ENCODE results near the gene TFCP2. TPM values are rescaled to one million over a fixed set of nuclear protein-coding genes. Genes with fewer than 3 reads are reported as not detected.

The TFCP2 gene
- polyA plus RNA-seq, 1 donor (not counting 4 experiments of a cell fraction or from before 2014, with no cell fraction given) = 27.2 TPM

GRCh38 chr12:51150777-51151176 is 22.2 kb downstream of the TFCP2 start:
- Histone ChIP-seq H2AFZ (ENCODE audit: control insufficient read depth, low read length) (no peak overlapping the region), H3K79me2 (ENCODE audit: control insufficient read depth, insufficient read depth, low read length) (peaks cover 39% of the 10 kb centered on the region), H4K20me1 (ENCODE audit: control insufficient read depth, extremely low read depth, insufficient read depth, low read length) (no peaks in the 10 kb centered on the region), H3K9me3 (ENCODE audit: control insufficient read depth, low read depth, low read length) (no peaks in the 10 kb centered on the region), H3K4me2 (ENCODE audit: control insufficient read depth, extremely low read depth, insufficient read depth, low read depth, low read length) (no peak overlapping the region), H3K27me3 (ENCODE audit: control insufficient read depth, extremely low read depth, insufficient read depth, low read length) (no peaks in the 10 kb centered on the region), H3K9ac (ENCODE audit: control insufficient read depth, extremely low read depth, insufficient read depth, low read length) (no peak overlapping the region), H3K4me1 (ENCODE audit: control insufficient read depth, extremely low read depth, insufficient read depth, low read length) (no peaks in the 10 kb centered on the region), H3K27ac (ENCODE audit: control insufficient read depth, insufficient read depth, low read length) (no peak overlapping the region), H3K4me3 (ENCODE audit: control insufficient read depth in 2 of 3, extremely low read depth in 1 of 3, insufficient read depth in 2 of 3, low read depth in 1 of 3, low read length in 3 of 3) (no peak overlapping the region), H3K9me1 (ENCODE audit: control insufficient read depth, extremely low read depth, insufficient read depth, low read length) (no peaks in the 10 kb centered on the region), H3K36me3 (ENCODE audit: control insufficient read depth in 2 of 2, extremely low read depth in 1 of 2, insufficient read depth in 2 of 2, low read length in 2 of 2) (no peaks in the 10 kb centered on the region)
- dilution Hi-C loops (cut with MboI; ENCODE audit: extremely low pct_ligation_motif_present, low sequenced_read_pairs) = no loop called here
- FAIRE-seq (no peak), DNase-seq (ENCODE audit: low read depth, low spot score) (no peak)
- TF ChIP-seq EZH2 (IDR thresholded peaks at IDR 0.05; ENCODE audit: low read length) = no peak
- TF ChIP-seq CTCF (optimal IDR thresholded peaks at IDR 0.05 in 1 of 3, IDR thresholded peaks at IDR 0.05 in 1 of 3, conservative IDR thresholded peaks at IDR 0.05 in 1 of 3; ENCODE audit: extremely low read depth in 1 of 3, insufficient read depth in 2 of 3, low read length in 3 of 3) = no peak

- TF ChIP-seq CTCF (optimal IDR thresholded peaks at IDR 0.05 in 1 of 3, IDR thresholded peaks at IDR 0.05 in 1 of 3, conservative IDR thresholded peaks at IDR 0.05 in 1 of 3; ENCODE audit: extremely low read depth in 1 of 3, insufficient read depth in 2 of 3, low read length in 3 of 3) (no peak), EZH2 (IDR thresholded peaks at IDR 0.05; ENCODE audit: low read length) (no peak)
- no peak overlapping the region for H3K9ac ChIP-seq (ENCODE audit: control insufficient read depth, extremely low read depth, insufficient read depth, low read length)
- no peaks in the 10 kb centered on the region for H3K27me3 ChIP-seq (ENCODE audit: control insufficient read depth, extremely low read depth, insufficient read depth, low read length)
- H3K4me2 ChIP-seq (ENCODE audit: control insufficient read depth, extremely low read depth, insufficient read depth, low read depth, low read length) = no peak overlapping the region
- no peaks in the 10 kb centered on the region for H3K4me1 ChIP-seq (ENCODE audit: control insufficient read depth, extremely low read depth, insufficient read depth, low read length)
- H3K27ac ChIP-seq (ENCODE audit: control insufficient read depth, insufficient read depth, low read length) = no peak overlapping the region
- no peaks in the 10 kb centered on the region for H3K9me1 ChIP-seq (ENCODE audit: control insufficient read depth, extremely low read depth, insufficient read depth, low read length)
- dilution Hi-C loops (cut with MboI; ENCODE audit: extremely low pct_ligation_motif_present, low sequenced_read_pairs) = no loop called here
- H3K79me2 ChIP-seq (ENCODE audit: control insufficient read depth, insufficient read depth, low read length) = peaks cover 35% of the 10 kb centered on the region
- H3K36me3 ChIP-seq (ENCODE audit: control insufficient read depth in 2 of 2, extremely low read depth in 1 of 2, insufficient read depth in 2 of 2, low read length in 2 of 2) = peaks cover 0 to 1% of the 10 kb centered on the region in 2 experiments
- no peaks in the 10 kb centered on the region for H4K20me1 ChIP-seq (ENCODE audit: control insufficient read depth, extremely low read depth, insufficient read depth, low read length)
- no peak overlapping the region for H3K4me3 ChIP-seq (ENCODE audit: control insufficient read depth in 2 of 3, extremely low read depth in 1 of 3, insufficient read depth in 2 of 3, low read depth in 1 of 3, low read length in 3 of 3)
- FAIRE-seq = no peak
- no peak for DNase-seq (ENCODE audit: low read depth, low spot score)
- no peaks in the 10 kb centered on the region for H3K9me3 ChIP-seq (ENCODE audit: control insufficient read depth, low read depth, low read length)
- H2AFZ ChIP-seq (ENCODE audit: control insufficient read depth, low read length) = no peak overlapping the region
Measured at GRCh38 chr12:51147309-51147708, 25.6 kb downstream of the TFCP2 start.
